Sigmoid colon (tissue), 3 donors: Measurements from ENCODE around the gene SIX2.

ENCODE experiments used
- POLR2A ChIP-seq, 2 donors: fragments of 450-650 bp; IDR thresholded peaks; one replicate each; pipeline ENCODE4 v1.6.1; 2016; ENCODE audit warnings: antibody characterized with exemption in 2 of 2, mild to moderate bottlenecking in 2 of 2, moderate library complexity in 2 of 2
- TF ChIP-seq, protein P1 (sequence below), 4 experiments: fragments of 450-650 bp in 3 of 4; fragments of 200-600 bp in 1 of 4; IDR thresholded peaks; one replicate each; pipeline ENCODE4 v1.5.1; 2016 to 2019; ENCODE audit warnings: antibody characterized with exemption in 4 of 4, mild to moderate bottlenecking in 3 of 4, moderate library complexity in 2 of 4

DNA sequence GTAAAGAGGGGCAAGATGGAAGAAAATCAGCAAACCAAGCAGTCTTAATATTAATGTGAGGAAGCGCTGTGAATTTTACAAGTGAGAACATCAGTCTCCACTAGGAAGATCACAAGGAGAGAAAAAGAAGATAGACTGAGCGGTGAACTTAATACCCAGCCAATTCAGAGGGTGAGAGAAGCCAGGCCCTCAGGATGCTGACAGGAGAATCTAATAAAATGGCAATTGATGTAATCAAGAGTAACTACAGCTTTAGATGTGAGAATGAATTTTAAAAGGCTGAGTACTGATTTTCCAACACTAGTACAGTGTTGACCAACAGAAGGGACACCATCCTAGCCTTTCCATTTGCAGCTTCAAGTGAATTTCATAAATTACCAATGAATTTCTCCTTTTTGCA lies 35.7 kb upstream of the SIX2 start:
- TF ChIP-seq, protein P1, sequence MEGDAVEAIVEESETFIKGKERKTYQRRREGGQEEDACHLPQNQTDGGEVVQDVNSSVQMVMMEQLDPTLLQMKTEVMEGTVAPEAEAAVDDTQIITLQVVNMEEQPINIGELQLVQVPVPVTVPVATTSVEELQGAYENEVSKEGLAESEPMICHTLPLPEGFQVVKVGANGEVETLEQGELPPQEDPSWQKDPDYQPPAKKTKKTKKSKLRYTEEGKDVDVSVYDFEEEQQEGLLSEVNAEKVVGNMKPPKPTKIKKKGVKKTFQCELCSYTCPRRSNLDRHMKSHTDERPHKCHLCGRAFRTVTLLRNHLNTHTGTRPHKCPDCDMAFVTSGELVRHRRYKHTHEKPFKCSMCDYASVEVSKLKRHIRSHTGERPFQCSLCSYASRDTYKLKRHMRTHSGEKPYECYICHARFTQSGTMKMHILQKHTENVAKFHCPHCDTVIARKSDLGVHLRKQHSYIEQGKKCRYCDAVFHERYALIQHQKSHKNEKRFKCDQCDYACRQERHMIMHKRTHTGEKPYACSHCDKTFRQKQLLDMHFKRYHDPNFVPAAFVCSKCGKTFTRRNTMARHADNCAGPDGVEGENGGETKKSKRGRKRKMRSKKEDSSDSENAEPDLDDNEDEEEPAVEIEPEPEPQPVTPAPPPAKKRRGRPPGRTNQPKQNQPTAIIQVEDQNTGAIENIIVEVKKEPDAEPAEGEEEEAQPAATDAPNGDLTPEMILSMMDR (IDR thresholded peaks at IDR 0.05) = no peak
- no peak for TF ChIP-seq POLR2A (IDR thresholded peaks at IDR 0.05)
